SU-DHL-6 (cell line): ENCODE data around the gene ZNF567.

Experiments used
- CTCF ChIP-seq: fragments of 200-600 bp; sonication (generic); IDR thresholded peaks from one replicate; pipeline ENCODE4 v1.5.1; 2017; ENCODE audit warnings: antibody characterized with exemption, mild to moderate bottlenecking, low read length, moderate library complexity; ENCODE audit not compliant: insufficient read depth, poor library complexity, severe bottlenecking
- EZH2phosphoT487 ChIP-seq: fragments of 200-600 bp; sonication (generic), shearing (Covaris generic); conservative IDR thresholded peaks from 2 replicates; pipeline ENCODE4 v1.6.1; 2018; ENCODE audit warnings: mild to moderate bottlenecking, antibody characterized with exemption, low read length, moderate library complexity, mixed read lengths

GRCh38 chr19:36688058-36688457 is 646 bp downstream of the ZNF567 start:
- no peak for TF ChIP-seq CTCF
- TF ChIP-seq EZH2phosphoT487 = no peak
